ENCODE data around the gene SLX4IP.

Gene SLX4IP

GRCh38 chr20:10429443-10429981 lies 5.6 kb upstream of the SLX4IP start:
- no peak for DNase-seq

GRCh38 chr20:10430000-10430466 lies 5.1 kb upstream of the SLX4IP start:
- no peak for DNase-seq

- DNase-seq = no peak
These were observed 4.4 kb upstream of the SLX4IP start for GRCh38 chr20:10430704-10431103.

- no peak for DNase-seq
These were observed 3.0 kb upstream of the SLX4IP start for GRCh38 chr20:10432079-10432478.

- no peak for DNase-seq
These were observed 2.0 kb upstream of the SLX4IP start for GRCh38 chr20:10433014-10433622.

GRCh38 chr20:10433623-10434466 lies 1.3 kb upstream of the SLX4IP start, which contains the start of gene MKKS:
TSS of gene MKKS (minus strand) at chr20:10434222. CDS start at chr20:10413514, 20,708 bp downstream.
- peak; percentile 65 for DNase-seq

GRCh38 chr20:10434467-10434831 lies 656 bp upstream of the SLX4IP start:
- DNase-seq = peak; percentile 89

GRCh38 chr20:10436053-10436699 lies 1.1 kb downstream of the SLX4IP start:
- no peak for DNase-seq

- no peak for DNase-seq
These were observed 3.1 kb downstream of the SLX4IP start for GRCh38 chr20:10438217-10438616.

GRCh38 chr20:10443936-10444335 lies 8.8 kb downstream of the SLX4IP start:
- DNase-seq = no peak

GRCh38 chr20:10445758-10446157 lies 10.7 kb downstream of the SLX4IP start:
- DNase-seq = no peak

GRCh38 chr20:10447028-10447427 lies 11.9 kb downstream of the SLX4IP start:
- no peak for DNase-seq

GRCh38 chr20:10448270-10449156 lies 13.4 kb downstream of the SLX4IP start:
- DNase-seq = no peak

GRCh38 chr20:10449270-10449669 lies 14.2 kb downstream of the SLX4IP start:
- DNase-seq = no peak

- no peak for DNase-seq
These were observed 18.1 kb downstream of the SLX4IP start for GRCh38 chr20:10453241-10453640.

GRCh38 chr20:10454151-10454750 lies 19.1 kb downstream of the SLX4IP start:
- no peak for DNase-seq

GRCh38 chr20:10461495-10461894 lies 26.4 kb downstream of the SLX4IP start:
- DNase-seq = no peak

GRCh38 chr20:10462516-10462915 lies 27.4 kb downstream of the SLX4IP start:
- DNase-seq = no peak

GRCh38 chr20:10463622-10464021 lies 28.5 kb downstream of the SLX4IP start:
- no peak for DNase-seq

GRCh38 chr20:10465135-10465534 lies 30.0 kb downstream of the SLX4IP start:
- DNase-seq = no peak

GRCh38 chr20:10466325-10466724 lies 31.2 kb downstream of the SLX4IP start:
- no peak for DNase-seq

- no peak for DNase-seq
These were observed 31.8 kb downstream of the SLX4IP start for GRCh38 chr20:10466855-10467254.
